Activated B cell treated with CpG ODN at 0.5 μM for 24 hours (primary cell): ENCODE measurements around the gene CLCN1. TPM values are rescaled to one million over a fixed set of nuclear protein-coding genes. Genes with fewer than 3 reads are reported as not detected.

ENCODE experiments used
- ATAC-seq: fragments of 200-7000 bp; cut with Tn5 transposase; one replicate; pipeline ENCODE4 v1.10.0; 2021; ENCODE audit warnings: low read depth, mild to moderate bottlenecking, moderate library complexity
- CTCF ChIA-PET: fragments of 350-600 bp; sonication (Branson Sonifier 250); formaldehyde crosslinking; loops from one replicate; lab custom pipeline; 2021; ENCODE audit warnings: antibody characterized with exemption; lab: Charles Lee
- POLR2A ChIA-PET: fragments of 350-600 bp; sonication (Branson Sonifier 250); formaldehyde crosslinking; loops from one replicate; lab custom pipeline; 2021; ENCODE audit warnings: antibody characterized with exemption; lab: Charles Lee
- DNase-seq: peaks from one replicate; pipeline ENCODE4 v3.0.0; 2022
- H3K27ac Mint-ChIP-seq: one replicate; pipeline ENCODE4 v1.8.0; 2020; ENCODE audit warnings: mixed read lengths
- H3K27me3 Mint-ChIP-seq: one replicate; pipeline ENCODE4 v1.8.0; 2021; ENCODE audit warnings: mixed read lengths
- H3K36me3 Mint-ChIP-seq: one replicate; pipeline ENCODE4 v1.8.0; 2021; ENCODE audit warnings: low read depth, mixed read lengths
- H3K4me1 Mint-ChIP-seq: one replicate; pipeline ENCODE4 v1.8.0; 2021; ENCODE audit warnings: mixed read lengths
- H3K4me3 Mint-ChIP-seq: one replicate; pipeline ENCODE4 v1.8.0; 2020; ENCODE audit warnings: mild to moderate bottlenecking, mixed read lengths
- H3K9me3 Mint-ChIP-seq: one replicate; pipeline ENCODE4 v1.8.0; 2020; ENCODE audit warnings: mixed read lengths
- CTCF ChIP-seq: fragments of 200-600 bp; IDR thresholded peaks from one replicate; pipeline ENCODE4 v1.8.0; 2022; ENCODE audit warnings: antibody characterized with exemption, mild to moderate bottlenecking
- intact Hi-C: fragments of 100-400 bp; cut with micrococcal nuclease; formaldehyde crosslinking; loops from one replicate; pipeline ENCODE4 v1.15.1; 2024
- total RNA-seq: library from RNA; stranded (reverse); gene quantifications from 2 replicates; pipeline ENCODE4 v1.2.3, GENCODE V29; 2022

Gene CLCN1
- total RNA-seq, 1 donor from 2014 or later = not detected

- H3K9me3 Mint-ChIP-seq = no peaks in the 10 kb centered on the region
- ATAC-seq (peak; percentile 66), DNase-seq (no peak)
- POLR2A ChIA-PET = interaction anchor here (1.1 to 1.4 kb wide), 2 partner anchors 12 to 81 kb away, joined by 4 to 7 read pairs; partner anchors contain the start of genes CASP2 and ZYX
- H3K4me3 Mint-ChIP-seq = no peak overlapping the region
- peaks cover 92% of the 10 kb centered on the region for H3K36me3 Mint-ChIP-seq
- peaks cover 32% of the 10 kb centered on the region for H3K4me1 Mint-ChIP-seq
- CTCF ChIA-PET = interaction anchor here (0.9 to 3.4 kb wide), 11 partner anchors 16 to 116 kb away, joined by 3 to 51 read pairs (median 4); no protein-coding TSS in a partner anchor
- H3K27me3 Mint-ChIP-seq = no peaks in the 10 kb centered on the region
- H3K27ac Mint-ChIP-seq = no peak overlapping the region
- intact Hi-C loops = loop anchor here (1.0 kb wide), 1 partner anchor 60 kb away; no protein-coding TSS in a partner anchor
- TF ChIP-seq CTCF = no peak
Measured at GRCh38 chr7:143299840-143300239, 16.1 kb upstream of the CLCN1 start.

GRCh38 chr7:143300959-143301935, 14.7 kb upstream of the CLCN1 start:
- no peaks in the 10 kb centered on the region for H3K27me3 Mint-ChIP-seq
- ATAC-seq (no peak), DNase-seq (no peak)
- no peaks in the 10 kb centered on the region for H3K9me3 Mint-ChIP-seq
- intact Hi-C loops = loop anchor here (1.0 kb wide), 1 partner anchor 61 kb away; no protein-coding TSS in a partner anchor
- POLR2A ChIA-PET = no interaction called here
- no peak overlapping the region for H3K4me3 Mint-ChIP-seq
- peaks cover 92% of the 10 kb centered on the region for H3K36me3 Mint-ChIP-seq
- CTCF ChIA-PET = interaction anchor here (0.5 to 3.4 kb wide), 4 partner anchors 12 to 61 kb away, joined by 3 to 51 read pairs (median 4); no protein-coding TSS in a partner anchor
- TF ChIP-seq CTCF = no peak
- peak overlapping the region; percentile 59 for H3K27ac Mint-ChIP-seq
- peaks cover 22% of the 10 kb centered on the region for H3K4me1 Mint-ChIP-seq

GRCh38 chr7:143303733-143304132, 12.2 kb upstream of the CLCN1 start:
- ATAC-seq = no peak
- H3K27me3 Mint-ChIP-seq = no peaks in the 10 kb centered on the region
- no peak for TF ChIP-seq CTCF
- POLR2A ChIA-PET = no interaction called here
- H3K9me3 Mint-ChIP-seq = no peaks in the 10 kb centered on the region
- peaks cover 93% of the 10 kb centered on the region for H3K36me3 Mint-ChIP-seq
- DNase-seq = no peak
- H3K4me3 Mint-ChIP-seq = no peak overlapping the region
- peaks cover 17% of the 10 kb centered on the region for H3K4me1 Mint-ChIP-seq
- no peak overlapping the region for H3K27ac Mint-ChIP-seq
- intact Hi-C loops = loop anchor here (2.0 kb wide), 1 partner anchor 15 kb away; the partner anchor contains the start of gene CASP2
- CTCF ChIA-PET = interaction anchor here (3.8 kb wide), 1 partner anchor 63 kb away, joined by 37 read pairs; no protein-coding TSS in a partner anchor

DNA sequence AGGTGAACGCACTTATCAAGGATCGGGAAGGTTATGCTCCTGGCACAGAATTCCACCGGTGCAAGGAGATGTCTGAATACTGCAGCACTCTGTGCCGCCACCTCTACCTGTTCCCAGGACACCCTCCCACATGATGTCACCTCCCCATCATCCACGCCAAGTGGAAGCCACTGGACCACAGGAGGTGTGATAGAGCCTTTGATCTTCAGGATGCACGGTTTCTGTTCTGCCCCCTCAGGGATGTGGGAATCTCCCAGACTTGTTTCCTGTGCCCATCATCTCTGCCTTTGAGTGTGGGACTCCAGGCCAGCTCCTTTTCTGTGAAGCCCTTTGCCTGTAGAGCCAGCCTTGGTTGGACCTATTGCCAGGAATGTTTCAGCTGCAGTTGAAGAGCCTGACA, 11.0 kb upstream of the CLCN1 start:
- ATAC-seq = no peak
- H3K4me3 Mint-ChIP-seq = no peak overlapping the region
- no peaks in the 10 kb centered on the region for H3K9me3 Mint-ChIP-seq
- ChIA-PET POLR2A (no interaction called here), CTCF (interaction anchor here (1.4 to 3.8 kb wide), 2 partner anchors 17 to 64 kb away, joined by 3 to 37 read pairs; partner anchors contain the start of gene CASP2)
- peaks cover 13% of the 10 kb centered on the region for H3K4me1 Mint-ChIP-seq
- TF ChIP-seq CTCF = no peak
- intact Hi-C loops = loop anchor here (1.0 to 5.0 kb wide), 4 partner anchors 16 to 112 kb away; partner anchors contain the start of gene CASP2
- no peaks in the 10 kb centered on the region for H3K27me3 Mint-ChIP-seq
- DNase-seq = no peak
- H3K27ac Mint-ChIP-seq = no peak overlapping the region
- H3K36me3 Mint-ChIP-seq = peaks cover 88% of the 10 kb centered on the region
